ENCODE measurements around the gene HECTD1.
"Not testable (repeated sequence)": the region's sequence is repeated elsewhere in the genome, so short reads cannot be mapped to it uniquely, and the experiment has no call there.

Gene HECTD1

DNA sequence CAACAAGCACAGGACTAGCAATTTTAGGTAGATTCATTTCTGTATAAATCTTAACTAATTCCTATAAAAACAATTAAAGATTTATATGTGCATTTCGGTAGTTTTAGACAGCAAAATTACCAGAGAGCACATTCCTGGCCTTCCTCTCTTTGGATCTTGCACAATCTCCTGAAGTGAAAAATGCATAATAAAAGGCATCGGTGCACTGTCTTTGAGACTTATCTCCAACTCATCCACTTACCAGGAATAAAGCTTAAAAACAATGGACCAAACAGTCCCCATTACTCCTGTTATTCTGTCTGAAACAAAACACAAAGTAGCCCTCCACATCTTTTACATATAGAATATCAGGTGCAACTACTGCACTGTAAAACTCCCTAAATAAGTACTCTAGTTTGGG, 69.3 kb downstream of the HECTD1 start:
- no peak for DNase-seq

DNA sequence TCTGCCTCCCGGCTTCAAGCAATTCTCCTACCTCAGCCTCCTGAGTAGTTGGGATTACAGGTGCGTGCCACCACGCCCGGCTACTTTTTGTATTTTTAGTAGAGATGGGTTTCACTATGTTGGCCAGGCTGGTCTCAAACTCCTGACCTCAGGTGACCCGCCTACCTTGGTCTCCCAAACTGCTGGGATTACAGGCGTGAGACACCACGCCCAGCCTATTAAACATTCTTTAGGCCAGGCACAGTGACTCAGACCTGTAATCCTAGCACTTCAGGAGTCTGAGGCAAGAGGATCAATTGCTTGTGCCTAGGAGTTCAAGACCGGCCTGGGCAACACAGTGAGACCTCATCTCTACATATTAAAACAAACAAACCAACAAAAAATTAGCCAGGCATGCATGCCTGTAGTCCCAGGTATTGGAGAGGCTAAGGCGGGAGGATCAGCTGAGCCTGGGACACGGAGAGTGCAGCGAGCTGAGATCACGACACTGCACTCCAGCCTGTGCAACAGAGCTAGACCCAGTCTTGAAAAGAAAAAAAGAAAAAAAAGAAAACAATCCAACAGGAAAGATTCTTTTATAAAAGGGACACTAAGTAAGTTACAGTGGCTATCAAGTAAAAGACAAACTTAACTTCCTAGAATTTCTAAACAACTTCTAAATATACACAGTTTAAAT, 70.2 kb downstream of the HECTD1 start:
- DNase-seq = no peak

DNA sequence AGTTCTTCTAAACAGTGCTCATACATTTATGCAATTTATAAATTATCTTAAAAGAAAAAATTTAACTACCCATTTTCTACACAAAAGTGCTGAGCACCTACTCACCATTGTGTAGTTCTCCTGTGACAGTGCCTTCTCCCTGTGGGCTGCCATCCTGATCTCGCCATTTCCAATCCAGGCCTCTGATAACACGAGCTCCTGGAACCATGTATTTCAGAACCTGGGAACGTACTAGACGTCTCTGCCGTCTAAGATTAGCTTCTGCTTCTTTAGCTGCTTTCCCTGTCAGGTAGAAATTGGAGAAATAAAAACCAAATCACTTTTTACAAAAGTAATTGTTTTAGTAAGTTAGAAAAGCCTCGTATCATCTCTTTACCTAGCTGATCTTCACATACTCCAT, 74.5 kb downstream of the HECTD1 start:
- DNase-seq = no peak

- no peak for DNase-seq
Measured at GRCh38 chr14:31128601-31129526, 78.7 kb downstream of the HECTD1 start.

DNA sequence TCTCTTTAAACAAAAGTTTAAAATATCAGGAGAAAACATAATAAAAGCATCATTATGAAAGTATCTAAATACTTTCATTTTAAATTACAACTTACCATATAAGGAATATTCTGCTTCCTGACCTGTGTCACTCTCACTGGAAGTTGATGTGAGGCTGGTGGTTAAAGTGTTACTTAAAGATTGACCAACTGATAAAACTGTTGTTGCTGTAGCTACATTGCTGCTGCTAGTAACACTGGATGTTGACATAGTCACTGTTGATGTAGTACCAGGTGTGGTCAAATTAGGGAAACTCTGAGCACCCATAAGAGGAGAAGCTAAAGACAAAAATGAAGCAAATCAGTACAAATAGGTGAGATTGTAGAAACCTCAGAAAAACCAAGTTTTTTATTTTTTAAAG, 79.9 kb downstream of the HECTD1 start:
- no peak for DNase-seq

DNA sequence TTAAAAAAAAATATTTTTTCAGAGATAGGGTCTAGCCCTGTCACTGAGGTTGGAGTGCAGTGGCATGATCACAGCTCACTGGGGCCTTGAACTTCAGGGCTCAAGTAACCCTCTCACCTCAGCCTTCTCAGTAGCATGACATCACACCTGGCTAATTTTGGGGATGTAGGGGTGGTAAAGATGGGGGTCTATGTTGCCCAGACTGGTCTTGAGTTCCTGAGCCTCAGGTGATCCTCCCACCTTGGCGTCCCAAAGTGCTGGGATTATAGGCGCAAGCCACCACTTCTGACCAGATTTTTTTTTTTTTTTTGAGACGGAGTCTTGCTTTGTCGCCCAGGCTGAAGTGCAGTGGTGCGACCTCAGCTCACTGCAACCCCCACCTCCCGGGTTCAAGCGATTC, 80.9 kb downstream of the HECTD1 start:
- no peak for DNase-seq

GRCh38 chr14:31125231-31125630, 82.4 kb downstream of the HECTD1 start:
- no peak for DNase-seq

- no peak for DNase-seq
Measured at GRCh38 chr14:31124197-31124596, 83.4 kb downstream of the HECTD1 start.

DNA sequence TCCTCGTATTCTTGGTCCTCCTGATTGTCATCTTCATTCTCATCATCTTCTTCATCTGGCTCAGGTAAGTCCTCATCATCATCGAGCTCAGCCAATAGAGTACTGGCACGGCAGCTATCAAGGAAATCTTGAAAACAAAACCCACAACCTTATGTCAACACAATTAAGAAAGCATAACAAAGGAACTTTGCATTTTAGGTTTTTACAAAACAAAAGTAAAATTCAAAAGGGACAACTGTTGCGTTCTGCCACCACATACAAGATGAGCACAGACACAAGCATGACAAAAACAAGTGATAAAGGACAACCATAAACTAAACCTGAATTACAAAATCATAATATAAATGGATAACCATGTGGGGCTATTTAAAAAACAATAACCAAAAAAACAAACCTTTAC, 84.7 kb downstream of the HECTD1 start:
- DNase-seq = no peak

- DNase-seq = no peak
Measured at GRCh38 chr14:31122098-31122611, 85.4 kb downstream of the HECTD1 start.

DNA sequence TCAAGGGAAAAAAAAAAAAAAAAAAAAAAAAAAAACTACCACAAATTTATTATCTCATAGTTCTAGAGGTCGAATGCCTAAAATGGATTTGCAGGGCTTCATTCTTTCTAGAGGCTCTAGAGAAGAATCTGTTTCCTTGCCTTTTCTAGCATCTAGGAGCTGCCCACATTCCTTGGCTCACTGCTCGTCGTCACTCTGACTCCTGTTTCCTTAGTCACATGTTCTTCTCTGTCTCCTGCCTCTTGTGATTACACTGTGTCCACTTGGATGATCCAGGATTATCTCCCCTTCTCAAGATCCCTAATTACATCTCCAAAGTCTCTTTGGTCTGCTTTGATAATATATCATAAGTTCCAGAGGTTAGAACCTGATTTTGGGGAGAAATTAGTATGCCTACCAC, 88.7 kb downstream of the HECTD1 start:
- no peak for DNase-seq

- DNase-seq = no peak
Measured at GRCh38 chr14:31113794-31114193, 93.8 kb downstream of the HECTD1 start.

- DNase-seq = no peak
Measured at GRCh38 chr14:31110872-31111271, 96.7 kb downstream of the HECTD1 start.

DNA sequence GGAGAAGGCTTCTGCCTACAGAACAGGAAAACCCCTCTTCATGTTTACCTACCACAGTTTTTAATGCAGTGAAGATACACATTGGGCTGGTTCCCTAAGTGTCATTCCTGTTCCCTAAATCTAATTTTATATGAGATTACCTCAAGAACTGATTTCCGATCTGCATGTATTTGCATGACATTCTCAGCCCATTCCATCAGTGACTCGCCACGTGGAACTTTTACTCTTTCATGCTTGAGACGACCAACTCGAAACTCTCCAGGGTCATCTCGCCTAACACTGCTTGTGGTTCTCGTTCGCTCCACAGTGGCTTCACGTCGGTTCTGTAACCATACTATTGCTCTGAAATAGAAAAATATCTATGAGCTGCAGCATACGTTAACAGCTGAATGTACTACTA, 98.3 kb downstream of the HECTD1 start:
- DNase-seq = no peak

- DNase-seq = no peak
Measured at GRCh38 chr14:31106768-31107167, 100.8 kb downstream of the HECTD1 start.

DNA sequence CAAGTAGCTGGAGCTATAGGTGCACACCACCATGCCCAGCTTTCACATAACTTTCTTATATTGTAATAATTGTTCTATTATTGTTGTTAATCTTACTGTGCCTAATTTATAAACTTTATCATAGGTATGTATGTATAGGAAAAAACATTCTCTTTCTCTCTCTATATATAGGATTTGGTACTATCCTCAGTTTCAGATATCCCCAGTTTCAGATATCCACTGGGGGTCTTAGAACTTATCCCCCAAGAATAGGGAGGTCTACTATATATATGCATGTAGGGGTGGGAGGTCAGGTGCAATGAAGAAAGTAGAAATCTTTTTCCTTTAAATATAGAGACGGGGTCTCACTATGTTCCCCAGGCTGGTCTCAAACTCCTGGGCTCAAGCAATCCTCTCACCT, 110.5 kb downstream of the HECTD1 start:
- DNase-seq = no peak

- DNase-seq = no peak
Measured at GRCh38 chr14:31096255-31096654, 111.3 kb downstream of the HECTD1 start.

- not testable (repeated sequence) for DNase-seq
Measured at GRCh38 chr14:31095817-31096216, 111.8 kb downstream of the HECTD1 start.

- DNase-seq = not testable (repeated sequence)
Measured at GRCh38 chr14:31093884-31094839, 113.4 kb downstream of the HECTD1 start.

DNA sequence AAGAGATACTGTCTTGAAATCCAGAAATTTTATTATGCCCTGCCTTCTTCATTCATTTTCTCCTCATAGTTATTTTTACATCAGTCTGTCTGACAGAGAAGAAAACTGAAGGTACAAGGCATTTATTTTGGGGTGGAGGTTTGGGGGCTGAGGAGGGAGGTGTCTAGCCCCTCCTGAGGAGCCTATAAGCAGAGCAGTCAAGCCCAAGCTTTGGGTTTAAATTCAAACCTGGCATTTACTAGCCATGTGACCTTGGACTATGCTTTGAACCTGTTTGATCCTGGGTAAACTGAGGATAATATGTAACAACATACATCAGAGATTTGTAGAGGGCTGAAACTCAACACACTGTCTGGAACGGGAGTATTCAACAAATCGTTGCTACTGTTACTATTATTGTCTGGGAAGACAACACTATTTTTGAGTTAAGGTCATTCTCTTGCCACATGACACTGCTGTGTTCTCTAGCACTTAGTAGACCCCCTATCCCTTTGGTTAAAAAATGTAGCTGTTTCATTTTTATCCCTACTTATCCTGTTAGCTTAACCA, 115.4 kb downstream of the HECTD1 start:
- no peak for DNase-seq

DNA sequence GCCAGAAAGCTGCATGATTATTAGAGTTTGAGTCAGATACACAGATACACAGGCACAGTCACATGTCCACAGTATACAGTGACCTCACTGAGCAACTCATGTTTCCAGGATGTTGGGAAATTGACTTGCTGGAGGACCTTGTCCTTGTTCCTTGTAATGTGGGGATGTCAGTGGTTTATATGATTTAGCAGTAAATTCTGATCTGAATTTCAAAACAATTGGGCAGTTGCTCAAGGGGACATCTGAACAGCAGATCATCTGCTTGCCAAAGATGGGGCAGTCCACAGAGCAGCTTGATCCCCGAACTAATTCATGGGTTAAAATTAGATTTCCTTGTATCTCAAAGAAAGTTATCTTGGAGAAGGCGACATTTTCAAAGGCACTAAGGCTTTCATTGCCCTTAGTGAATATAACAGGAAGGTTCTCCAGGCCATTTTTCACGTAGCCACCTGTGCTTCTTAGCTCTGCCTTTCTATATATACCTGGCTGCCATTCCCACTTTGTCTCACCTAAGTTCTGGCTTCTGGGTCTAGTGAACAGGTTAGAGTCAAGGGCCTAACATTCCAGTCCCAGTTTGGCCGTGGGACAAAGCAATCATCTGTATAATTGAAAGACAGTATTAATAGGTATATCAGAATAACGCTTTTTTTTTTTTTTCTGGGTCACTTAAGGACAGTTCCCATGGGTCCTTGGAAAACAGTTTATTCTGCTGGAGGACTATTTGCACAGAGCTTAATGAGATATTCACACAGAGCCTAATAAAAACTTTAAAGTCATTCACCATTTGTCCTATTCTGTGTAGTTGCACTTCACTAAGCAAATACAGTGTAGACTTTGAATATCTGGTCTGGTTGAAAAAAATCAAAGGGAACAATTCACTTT, 116.5 kb downstream of the HECTD1 start:
- DNase-seq = peak; percentile 18

GRCh38 chr14:31086466-31086865, 121.1 kb downstream of the HECTD1 start:
- not testable (repeated sequence) for DNase-seq
